HepG2 (cell line): ENCODE measurements around the gene TBL3. TPM values are rescaled to one million over a fixed set of nuclear protein-coding genes. Genes with fewer than 3 reads are reported as not detected.

Experiments
- ARID4A ChIP-seq: sonication (generic); formaldehyde crosslinking; IDR thresholded peaks from 2 replicates; pipeline ENCODE4 v1.5.0; 2020; ENCODE audit warnings: mild to moderate bottlenecking, missing genetic modification reagents, borderline replicate concordance
- ARNT2 ChIP-seq: sonication (generic); formaldehyde crosslinking; IDR thresholded peaks from 2 replicates; pipeline ENCODE4 v1.8.0; 2022; ENCODE audit warnings: mild to moderate bottlenecking, low read depth, missing genetic modification reagents, moderate library complexity
- CREBL2 ChIP-seq: sonication (generic); formaldehyde crosslinking; IDR thresholded peaks from 2 replicates; pipeline ENCODE4 v1.8.1; 2023; ENCODE audit warnings: missing genetic modification reagents, mild to moderate bottlenecking, borderline replicate concordance
- HMG20B ChIP-seq: conservative IDR thresholded peaks from 2 replicates; pipeline ENCODE4 v1.6.1; 2016; ENCODE audit warnings: missing genetic modification reagents, missing compliant biosample characterization
- IRF9 ChIP-seq: sonication (generic); formaldehyde crosslinking; IDR thresholded peaks from 2 replicates; pipeline ENCODE4 v1.8.0; 2022; ENCODE audit warnings: missing genetic modification reagents, mild to moderate bottlenecking, borderline replicate concordance
- KDM3A ChIP-seq: IDR thresholded peaks from 2 replicates; pipeline ENCODE4 v1.6.1; 2018; ENCODE audit warnings: low read depth, missing compliant biosample characterization
- KLF11 ChIP-seq: IDR thresholded peaks from 2 replicates; pipeline ENCODE4 v1.6.1; 2016; ENCODE audit warnings: missing compliant biosample characterization
- MEF2D ChIP-seq: sonication (generic); formaldehyde crosslinking; IDR thresholded peaks from 2 replicates; pipeline ENCODE4 v1.5.1; 2020; ENCODE audit warnings: mild to moderate bottlenecking, missing genetic modification reagents
- MYC ChIP-seq: sonication (generic); formaldehyde crosslinking; IDR thresholded peaks from 2 replicates; pipeline ENCODE4 v1.9.0; 2021; ENCODE audit warnings: missing genetic modification reagents, borderline replicate concordance
- NFAT5 ChIP-seq: sonication (generic); formaldehyde crosslinking; IDR thresholded peaks from 2 replicates; pipeline ENCODE4 v1.4.0; 2020; ENCODE audit warnings: missing genetic modification reagents
- SP1 ChIP-seq, 2 experiments: fragments of 450-650 bp in 1 of 2; sonication (generic) in 1 of 2; formaldehyde crosslinking in 1 of 2; IDR thresholded peaks; 2 replicates each; pipeline versions ENCODE4 v1.4.0 to v1.6.1; 2016 to 2020; ENCODE audit warnings: missing genetic modification reagents in 1 of 2
- ZBTB3 ChIP-seq: sonication (generic); formaldehyde crosslinking; IDR thresholded peaks from 2 replicates; pipeline ENCODE4 v1.4.0; 2020; ENCODE audit warnings: low read depth, mild to moderate bottlenecking, moderate library complexity, missing genetic modification reagents, borderline replicate concordance
- ZBTB39 ChIP-seq: sonication (generic); formaldehyde crosslinking; IDR thresholded peaks from 2 replicates; pipeline ENCODE4 v1.5.0; 2020; ENCODE audit warnings: missing genetic modification reagents
- ZNF543 ChIP-seq: sonication (generic); formaldehyde crosslinking; IDR thresholded peaks from 2 replicates; pipeline ENCODE4 v1.4.0; 2020; ENCODE audit warnings: mild to moderate bottlenecking, missing genetic modification reagents
- polyA plus RNA-seq, 8 experiments: library from polyadenylated mRNA; depleted of rRNA in 3 of 8; stranded (reverse) in 7 of 8; unstranded in 1 of 8; fragments of >200 nt; fragmentation: Illumina TruSeq in 4 of 8; extraction: Trizol in 4 of 8; gene quantifications; 2 replicates each; pipeline versions ENCODE4 v1.2.1 to v1.2.3, GENCODE V29; 2011 to 2016; ENCODE audit warnings: low read depth in 4 of 8, missing spikeins in 1 of 8, mixed read lengths in 1 of 8; ENCODE audit not compliant: insufficient read depth in 1 of 8
- total RNA-seq, 5 experiments: library from RNA; depleted of rRNA; stranded (reverse); fragments of >200 nt; fragmentation: Illumina TruSeq; extraction: Trizol; gene quantifications; 2 replicates each; pipeline ENCODE4 v1.2.3, GENCODE V29; 2016; ENCODE audit warnings: low read depth in 1 of 5

TBL3 gene
- total and polyA plus RNA-seq, 2 of the 13 experiments (the other 11 are each of a cell fraction or from before 2014, with no cell fraction given), result 16.8 to 38.0 TPM

- peak; percentile 48; the same call in 1 of the 2 replicates for TF ChIP-seq ZBTB39 (CRISPR knock-in tag)
- peak; percentile 84; the same call in 1 of the 2 replicates for TF ChIP-seq IRF9 (CRISPR knock-in tag)
- TF ChIP-seq KDM3A (CRISPR knock-in tag), result peak; percentile 60; the same call in 1 of the 2 replicates
- peak; percentile 94 for TF ChIP-seq NFAT5 (CRISPR knock-in tag)
- peak; percentile 90 for TF ChIP-seq MYC (CRISPR knock-in tag)
- TF ChIP-seq ZBTB3 (CRISPR knock-in tag), result peak; percentile 70; the same call in 1 of the 2 replicates
- peak; percentile 63; the same call in 1 of the 2 replicates for TF ChIP-seq CREBL2 (CRISPR knock-in tag)
- no peak for TF ChIP-seq HMG20B (CRISPR knock-in tag)
- TF ChIP-seq ARID4A (CRISPR knock-in tag), result peak; percentile 58; the same call in 1 of the 2 replicates
- no peak for TF ChIP-seq KLF11 (CRISPR knock-in tag)
- no peak for TF ChIP-seq SP1 (IDR thresholded peaks at IDR 0.05)
- peak; percentile 54; the same call in 1 of the 2 replicates for TF ChIP-seq SP1 (CRISPR knock-in tag; IDR thresholded peaks at IDR 0.05)
- no peak for TF ChIP-seq MEF2D (CRISPR knock-in tag)
- TF ChIP-seq ARNT2, result peak; percentile 98
- peak; percentile 85; the same call in 1 of the 2 replicates for TF ChIP-seq ZNF543 (CRISPR knock-in tag)
These were observed 42.1 kb upstream of the TBL3 start (continued) for GRCh38 chr16:1929578-1930337.
